GM20000 (cell line): ENCODE data around the gene CBLC.

Source experiments
- DNase-seq: peaks from one replicate; pipeline ENCODE4 v3.0.0; 2012; ENCODE audit warnings: low spot score
- CTCF ChIP-seq: IDR thresholded peaks from 2 replicates; pipeline ENCODE4 v1.5.1; 2012; ENCODE audit warnings: mild to moderate bottlenecking, control low read depth; ENCODE audit errors: extremely low read depth, missing control alignments

CBLC gene

DNA sequence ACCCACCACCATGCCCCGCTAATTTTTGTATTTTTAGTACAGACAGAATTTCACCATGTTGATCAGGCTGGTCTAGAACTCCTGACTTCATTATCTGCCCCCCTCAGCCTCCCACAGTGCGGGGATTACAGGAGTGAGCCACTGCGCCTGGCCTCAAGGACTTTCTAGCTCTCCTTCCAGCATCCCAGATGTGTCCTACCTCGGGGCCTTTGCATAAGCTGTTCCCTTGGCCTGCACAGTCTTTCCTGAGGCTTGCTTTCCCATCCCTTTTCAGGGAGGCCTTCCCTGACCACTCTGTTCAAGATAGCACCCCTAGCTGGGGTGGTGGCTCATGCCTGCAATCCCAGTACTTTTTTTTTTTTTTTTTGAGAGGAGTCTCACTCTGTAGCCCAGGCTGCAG, 16.9 kb downstream of the CBLC start:
- no peak for TF ChIP-seq CTCF
- DNase-seq, result no peak

DNA sequence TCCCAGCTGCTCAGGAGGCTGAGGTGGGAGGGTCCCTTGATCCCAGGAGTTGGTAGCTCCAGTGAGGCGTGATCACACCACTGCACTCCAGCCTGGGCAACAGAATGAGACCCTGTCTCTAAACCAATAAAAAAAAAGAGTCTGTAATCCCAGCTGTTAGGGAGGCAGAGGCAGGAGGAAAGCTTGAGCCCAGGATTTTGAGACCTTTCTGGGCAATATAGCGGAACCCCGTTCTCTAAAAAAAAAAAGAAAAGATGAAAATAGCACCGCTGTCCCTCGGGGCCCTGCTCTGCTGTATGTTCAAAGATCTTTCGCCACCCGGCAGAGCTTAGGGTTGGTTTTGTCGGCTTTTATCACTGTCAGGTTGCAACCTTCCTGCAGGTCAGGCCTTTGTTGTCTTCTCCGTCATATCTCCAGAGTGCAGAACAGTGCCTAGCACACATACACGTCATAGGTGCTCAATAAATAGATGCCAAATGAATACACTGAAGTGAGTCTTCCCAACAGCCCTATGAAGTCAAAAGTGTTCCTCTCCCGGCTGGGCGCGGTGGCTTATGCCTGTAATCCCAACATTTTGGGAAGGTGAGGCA, 17.8 kb downstream of the CBLC start:
- TF ChIP-seq CTCF, result no peak
- no peak for DNase-seq

GRCh38 chr19:44796701-44797115, 19.0 kb downstream of the CBLC start:
- TF ChIP-seq CTCF, result no peak
- no peak for DNase-seq

GRCh38 chr19:44799627-44800346, 22.1 kb downstream of the CBLC start:
- TF ChIP-seq CTCF, result no peak
- DNase-seq, result no peak

DNA sequence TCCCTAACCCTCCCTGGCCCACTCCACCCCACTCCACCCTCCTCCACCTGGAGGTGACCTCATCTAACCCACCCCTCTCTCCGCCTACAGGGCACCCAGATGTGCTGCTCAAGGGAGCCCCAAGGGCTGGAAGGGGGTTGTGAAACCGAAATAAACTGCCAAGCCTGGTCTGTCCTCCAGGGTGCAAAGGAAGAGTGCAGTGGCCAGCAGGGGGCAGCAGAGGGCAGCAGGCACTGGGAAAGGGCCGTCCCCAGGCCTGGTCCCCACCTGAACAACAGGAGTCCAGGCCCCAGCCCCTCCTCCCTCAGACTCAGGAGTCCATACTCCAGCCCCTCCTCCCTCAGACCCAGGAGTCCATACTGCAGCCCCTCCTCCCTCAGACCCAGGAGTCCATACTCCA, 22.8 kb downstream of the CBLC start:
- peak; percentile 91 for DNase-seq
- peak; percentile 97 for TF ChIP-seq CTCF

- TF ChIP-seq CTCF, result no peak
- no peak for DNase-seq
Measured at GRCh38 chr19:44803442-44804428, 26.0 kb downstream of the CBLC start.

GRCh38 chr19:44806291-44806690, 28.6 kb downstream of the CBLC start:
- TF ChIP-seq CTCF, result no peak
- DNase-seq, result no peak
